T47D (cell line): Measurements from ENCODE around the gene KLC3.

Source experiments
- DNase-seq, 2 experiments: peaks; one replicate each; pipeline versions ENCODE4 v3.0.0 to v3.0.0-alpha.2; 2011 to 2012; ENCODE audit warnings: low read depth in 1 of 2, low spot score in 1 of 2
- JUND ChIP-seq: IDR thresholded peaks from 2 replicates; pipeline ENCODE4 v1.6.1; 2012; ENCODE audit warnings: low read depth
- in situ Hi-C: cut with HindIII; loops from 2 replicates; pipeline ENCODE4 v1.10.0; 2016; ENCODE audit warnings: low sequenced_read_pairs, low pct_unique_long_range_greater_than_20kb

KLC3 gene

DNA sequence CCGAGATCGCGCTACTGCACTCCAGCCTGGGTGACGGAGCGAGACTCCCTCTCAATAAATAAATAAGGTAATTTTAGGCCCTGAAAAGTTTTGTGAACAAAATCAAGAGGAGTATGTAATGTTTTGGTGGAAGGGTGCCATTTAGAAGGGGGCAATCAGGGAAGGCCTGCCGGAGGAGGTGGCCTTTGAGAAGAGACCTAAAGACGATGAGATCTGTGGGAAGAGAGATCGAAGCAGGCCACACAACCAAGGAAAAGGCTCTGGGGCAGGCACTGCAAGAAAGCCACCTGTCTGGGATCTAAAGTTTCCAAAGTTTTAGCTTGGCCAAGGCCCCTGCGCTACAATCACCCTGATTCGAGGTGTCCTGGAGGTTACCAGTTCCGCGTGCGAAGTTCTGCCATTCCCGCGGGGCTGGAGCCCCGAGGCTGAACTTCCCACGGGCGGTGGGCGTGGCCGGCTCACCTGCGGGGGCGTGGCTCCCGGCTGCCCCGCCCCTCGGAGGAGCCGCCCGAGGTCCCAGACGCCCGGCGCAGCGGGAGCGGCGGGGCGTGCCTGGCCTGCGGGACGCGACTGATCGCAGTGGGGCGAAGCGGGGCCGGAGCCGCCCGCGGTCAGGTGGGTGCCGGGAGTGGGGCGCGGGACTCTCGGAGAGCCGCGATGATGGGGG lies at the start of gene KLC3:
KLC3 (plus strand) TSS at position 519 of the 667 bp plus-strand sequence. CDS start 4,792 bp downstream, outside the sequence.
- DNase-seq, result peak; percentile 58 to 65
- in situ Hi-C loops, result no loop called here
- TF ChIP-seq JUND, result no peak

- TF ChIP-seq JUND, result no peak
- in situ Hi-C loops, result no loop called here
- DNase-seq, result no peak
These were observed 48.7 kb upstream of the KLC3 start for GRCh38 chr19:45291834-45292233.

DNA sequence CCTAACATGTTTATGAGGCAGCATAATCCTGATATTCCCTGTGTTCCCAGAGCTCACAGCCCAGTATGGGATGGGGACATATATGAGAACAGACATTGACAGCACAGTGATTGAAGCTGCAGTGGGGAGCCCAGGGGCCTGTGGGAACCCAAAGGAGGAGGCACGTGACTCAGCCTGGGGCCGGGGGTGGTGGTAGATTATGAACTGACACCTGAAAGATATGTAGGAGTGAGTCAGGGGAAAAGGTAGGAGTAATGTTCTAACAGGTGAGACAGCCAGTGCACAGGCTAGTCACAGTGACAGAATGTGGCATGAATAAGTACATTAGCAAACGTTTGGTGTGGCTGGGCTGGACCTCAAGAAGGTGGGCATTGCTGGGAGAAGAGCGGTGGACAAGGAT lies 46.9 kb upstream of the KLC3 start:
- no peak for TF ChIP-seq JUND
- DNase-seq, result no peak
- in situ Hi-C loops, result no loop called here

DNA sequence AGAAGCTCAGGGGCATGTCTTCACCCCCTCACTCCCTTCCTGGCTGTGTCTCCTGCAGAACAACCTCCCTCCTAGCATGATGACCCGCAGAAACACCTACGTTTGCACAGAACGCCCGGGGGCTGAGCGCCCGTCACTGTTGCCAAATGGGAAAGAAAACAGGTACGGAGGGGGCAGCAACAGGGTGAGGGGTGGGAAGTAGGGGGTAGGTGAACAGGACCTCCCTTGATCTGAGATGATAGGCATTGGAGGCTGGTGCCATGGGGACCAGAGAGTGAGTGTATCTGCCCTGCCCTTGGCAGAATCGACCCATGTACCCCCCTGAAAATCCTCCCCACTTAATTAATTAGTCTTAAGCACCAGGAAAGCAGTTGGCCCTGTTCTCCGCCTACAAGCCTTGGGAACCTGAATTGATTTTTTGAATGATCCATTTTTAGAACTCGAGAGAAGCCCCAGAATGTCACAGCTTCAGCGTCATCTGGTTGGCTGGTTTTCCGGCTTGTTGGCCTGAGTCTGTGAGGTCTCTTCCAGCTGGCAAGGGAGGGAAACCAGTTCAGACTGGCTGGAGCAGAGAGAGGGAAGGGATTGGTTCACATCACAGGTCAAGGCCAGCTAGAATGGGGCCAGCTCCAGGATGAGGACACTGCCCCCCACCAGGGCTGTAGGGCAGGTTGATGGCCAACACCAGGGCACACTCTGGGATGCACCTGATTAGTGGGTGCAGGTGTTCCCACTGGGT lies 46.1 kb upstream of the KLC3 start:
- in situ Hi-C loops, result no loop called here
- no peak for DNase-seq
- no peak for TF ChIP-seq JUND

DNA sequence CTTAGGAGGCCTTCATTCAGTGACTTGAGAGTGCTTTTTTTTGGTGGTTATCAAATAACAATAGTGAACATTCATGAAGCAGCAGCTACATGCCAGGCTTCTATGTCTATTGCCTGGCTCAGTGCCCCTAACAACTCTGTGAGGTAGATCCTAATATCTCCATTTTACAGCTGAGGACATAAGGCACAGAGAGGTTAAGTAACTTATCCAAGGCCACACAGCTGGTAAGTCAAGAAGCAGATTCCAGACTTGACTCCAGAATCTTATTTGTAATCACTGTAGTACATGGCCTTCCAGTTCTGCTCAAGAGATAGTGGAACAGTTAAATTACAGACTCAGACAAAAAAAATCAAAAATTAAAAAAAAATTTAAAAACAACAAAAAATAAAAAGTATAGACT lies 44.7 kb upstream of the KLC3 start:
- in situ Hi-C loops, result no loop called here
- no peak for TF ChIP-seq JUND
- no peak for DNase-seq

DNA sequence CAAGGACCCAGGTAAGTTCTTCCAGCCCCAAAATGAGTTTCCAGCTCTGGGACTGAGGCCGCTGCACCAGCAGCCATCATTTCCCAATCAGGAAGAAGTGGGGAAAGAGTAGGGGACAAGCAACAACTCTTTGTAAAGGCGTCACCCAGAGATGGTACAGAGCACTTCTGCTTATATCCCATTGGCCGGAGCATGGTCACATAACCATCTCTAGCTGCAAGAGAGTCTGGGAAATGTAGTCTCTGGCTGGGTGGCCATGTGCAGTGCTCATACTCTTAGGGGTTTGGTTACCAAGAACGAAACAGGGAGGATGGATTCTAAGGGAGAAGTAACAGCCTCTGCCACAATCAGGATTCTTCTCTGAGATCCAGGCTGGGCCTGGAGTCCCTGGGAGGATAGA lies 44.2 kb upstream of the KLC3 start:
- no peak for DNase-seq
- TF ChIP-seq JUND, result no peak
- in situ Hi-C loops, result no loop called here

GRCh38 chr19:45297674-45298073 lies 42.9 kb upstream of the KLC3 start:
- in situ Hi-C loops, result no loop called here
- no peak for TF ChIP-seq JUND
- DNase-seq, result no peak

GRCh38 chr19:45298264-45298663 lies 42.3 kb upstream of the KLC3 start:
- DNase-seq, result no peak
- no peak for TF ChIP-seq JUND
- in situ Hi-C loops, result no loop called here

DNA sequence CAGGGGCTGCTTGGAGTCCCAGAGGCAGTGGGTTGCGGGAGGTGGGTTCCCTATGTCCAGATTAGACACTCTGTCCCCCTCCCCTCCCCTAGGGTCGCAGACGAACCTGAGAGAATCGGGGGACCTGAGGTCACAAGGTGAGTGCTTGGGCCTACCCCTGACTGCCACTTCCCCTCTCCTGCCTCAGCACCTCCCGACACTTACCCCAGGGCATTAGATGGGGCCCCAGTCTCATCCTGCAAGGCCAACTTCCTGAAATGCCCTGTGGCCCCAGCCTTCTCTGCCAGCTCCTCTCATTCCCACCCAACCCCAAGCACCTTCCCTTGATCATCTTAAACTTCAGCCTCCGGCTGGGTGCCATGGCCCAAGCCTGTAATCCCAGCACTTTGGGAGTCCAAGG lies 40.8 kb upstream of the KLC3 start:
- DNase-seq, result no peak
- in situ Hi-C loops, result no loop called here
- no peak for TF ChIP-seq JUND

GRCh38 chr19:45302416-45302815 lies 38.1 kb upstream of the KLC3 start:
- no peak for DNase-seq
- in situ Hi-C loops, result no loop called here
- TF ChIP-seq JUND, result no peak

- in situ Hi-C loops, result no loop called here
- no peak for TF ChIP-seq JUND
- no peak for DNase-seq
These were observed 37.1 kb upstream of the KLC3 start for GRCh38 chr19:45303269-45304060.

GRCh38 chr19:45304141-45304926 lies 36.2 kb upstream of the KLC3 start:
- TF ChIP-seq JUND, result no peak
- in situ Hi-C loops, result no loop called here

More at GRCh38 chr19:45304141-45304926, 36.2 kb upstream of the KLC3 start:
- DNase-seq, result no peak
